ENCODE measurements around the gene DGKH.
"Not testable (repeated sequence)": the region's sequence is repeated elsewhere in the genome, so short reads cannot be mapped to it uniquely, and the experiment has no call there.

Gene DGKH

GRCh38 chr13:42137856-42138537, 89.5 kb downstream of the DGKH start:
- no peak for TF ChIP-seq CTCF (IDR thresholded peaks at IDR 0.05; ENCODE audit: insufficient read depth, low read depth, low read length, missing control alignments)
- no peak overlapping the region for H3K4me3 ChIP-seq (ENCODE audit: low read depth, low read length)
- DNase-seq (ENCODE audit: low read depth) = peak; percentile 38

- TF ChIP-seq CTCF (IDR thresholded peaks at IDR 0.05; ENCODE audit: insufficient read depth, low read depth, low read length, missing control alignments) = no peak
- no peak overlapping the region for H3K4me3 ChIP-seq (ENCODE audit: low read depth, low read length)
- peak; percentile 25 for DNase-seq (ENCODE audit: low read depth)
These were observed 92.0 kb downstream of the DGKH start for GRCh38 chr13:42140494-42140893.

- not testable (repeated sequence) for H3K4me3 ChIP-seq (ENCODE audit: low read depth, low read length)
These were observed 92.6 kb downstream of the DGKH start for GRCh38 chr13:42141052-42141451.

GRCh38 chr13:42146359-42146758, 97.9 kb downstream of the DGKH start:
- no peak for TF ChIP-seq CTCF (IDR thresholded peaks at IDR 0.05; ENCODE audit: insufficient read depth, low read depth, low read length, missing control alignments)
- DNase-seq (ENCODE audit: low read depth) = no peak
- no peak overlapping the region for H3K4me3 ChIP-seq (ENCODE audit: low read depth, low read length)

More at GRCh38 chr13:42141052-42141451, 92.6 kb downstream of the DGKH start:
- not testable (repeated sequence) for DNase-seq (ENCODE audit: low read depth)

- TF ChIP-seq CTCF (IDR thresholded peaks at IDR 0.05; ENCODE audit: insufficient read depth, low read depth, low read length, missing control alignments) = no peak
- no peak overlapping the region for H3K4me3 ChIP-seq (ENCODE audit: low read depth, low read length)
- no peak for DNase-seq (ENCODE audit: low read depth)
These were observed 100.1 kb downstream of the DGKH start for GRCh38 chr13:42148538-42148937.

- no peak for TF ChIP-seq CTCF (IDR thresholded peaks at IDR 0.05; ENCODE audit: insufficient read depth, low read depth, low read length, missing control alignments)
- no peak overlapping the region for H3K4me3 ChIP-seq (ENCODE audit: low read depth, low read length)
- DNase-seq (ENCODE audit: low read depth) = no peak
These were observed 100.7 kb downstream of the DGKH start for GRCh38 chr13:42149136-42149535.

- no peak overlapping the region for H3K4me3 ChIP-seq (ENCODE audit: low read depth, low read length)
- no peak for TF ChIP-seq CTCF (IDR thresholded peaks at IDR 0.05; ENCODE audit: insufficient read depth, low read depth, low read length, missing control alignments)
- DNase-seq (ENCODE audit: low read depth) = no peak
These were observed 103.3 kb downstream of the DGKH start for GRCh38 chr13:42151781-42152180.

All from GM12865 (cell line).